BE2C (cell line): ENCODE results near the gene RTF2.
"Not testable (repeated sequence)": the region's sequence is repeated elsewhere in the genome, so short reads cannot be mapped to it uniquely, and the experiment has no call there.

ENCODE experiments used
- DNase-seq: peaks from one replicate; pipeline ENCODE4 v3.0.0-alpha.2; 2020
- H3K27me3 ChIP-seq: fragments of 250-450 bp; sonication (Bioruptor Pico); 2 replicates; pipeline ENCODE4 v1.5.1; 2020; ENCODE audit warnings: mild to moderate bottlenecking
- H3K36me3 ChIP-seq: fragments of 250-450 bp; sonication (Bioruptor Pico); 2 replicates; pipeline ENCODE4 v1.5.1; 2020; ENCODE audit warnings: mild to moderate bottlenecking
- H3K4me1 ChIP-seq: fragments of 250-450 bp; sonication (Bioruptor Pico); 2 replicates; pipeline ENCODE4 v1.5.1; 2020
- H3K4me3 ChIP-seq: 2 replicates; pipeline ENCODE4 v1.5.1; 2011; ENCODE audit warnings: low read depth, low read length
- H3K9me3 ChIP-seq: fragments of 250-450 bp; sonication (Bioruptor Pico); 2 replicates; pipeline ENCODE4 v1.5.1; 2020
- CTCF ChIP-seq: IDR thresholded peaks from 2 replicates; pipeline ENCODE4 v1.5.1; 2012; ENCODE audit warnings: mild to moderate bottlenecking, low read depth, low read length

RTF2 gene

GRCh38 chr20:56552911-56553629 lies 84.6 kb downstream of the RTF2 start:
- Histone ChIP-seq H3K36me3 (no peaks in the 10 kb centered on the region), H3K4me1 (no peaks in the 10 kb centered on the region), H3K9me3 (no peaks in the 10 kb centered on the region), H3K27me3 (no peaks in the 10 kb centered on the region; the same call in 1 of the 2 replicates), H3K4me3 (no peak overlapping the region)
- no peak for DNase-seq
- TF ChIP-seq CTCF, result no peak

DNA sequence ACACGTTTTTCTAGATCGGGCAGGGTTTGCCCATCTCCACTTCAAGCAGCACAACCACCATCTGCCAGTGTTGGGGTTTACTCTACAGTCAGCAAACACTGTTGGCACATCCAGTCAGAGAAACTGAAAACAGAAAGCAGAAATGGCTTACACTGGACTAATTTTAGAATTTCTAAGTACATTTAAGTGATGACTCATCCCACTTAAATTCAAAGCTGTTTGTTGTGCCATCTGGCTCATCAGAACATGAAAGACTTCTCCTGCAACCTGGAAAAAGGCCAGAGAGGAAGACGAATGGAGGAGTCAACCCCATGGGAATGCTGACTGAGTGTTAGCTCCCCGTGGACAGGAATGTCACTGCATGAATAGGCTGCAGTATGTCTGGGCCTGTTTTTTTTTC lies 86.4 kb downstream of the RTF2 start:
- TF ChIP-seq CTCF, result no peak

DNA sequence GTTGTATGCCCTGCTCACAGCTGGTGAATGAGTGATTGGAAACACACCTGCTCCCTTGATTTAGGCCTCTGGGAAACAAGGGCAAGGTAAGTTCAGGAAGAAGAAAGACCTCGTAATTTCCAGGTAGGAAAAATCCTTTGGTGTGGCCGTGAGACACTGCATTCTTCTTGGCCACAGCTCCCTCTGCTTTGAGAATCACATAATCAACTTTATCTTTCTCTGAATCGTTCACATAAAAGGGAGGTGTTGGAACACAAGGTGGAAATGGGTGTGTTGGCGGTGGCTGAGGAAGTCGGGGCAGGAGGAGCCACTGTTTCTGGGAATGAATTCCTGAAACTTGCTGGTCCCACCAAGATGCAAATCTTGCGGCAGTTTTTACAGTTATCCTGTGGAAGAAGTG lies 90.5 kb downstream of the RTF2 start:
- no peak for TF ChIP-seq CTCF
- H3K27me3 ChIP-seq, result no peaks in the 10 kb centered on the region
- no peak for DNase-seq
- no peaks in the 10 kb centered on the region for H3K4me1 ChIP-seq
- H3K4me3 ChIP-seq, result no peak overlapping the region
- no peaks in the 10 kb centered on the region for H3K36me3 ChIP-seq
- no peaks in the 10 kb centered on the region for H3K9me3 ChIP-seq

More for the DNA sequence above, 86.4 kb downstream of the RTF2 start:
- Histone ChIP-seq H3K27me3 (no peaks in the 10 kb centered on the region), H3K36me3 (no peaks in the 10 kb centered on the region), H3K4me1 (no peaks in the 10 kb centered on the region), H3K9me3 (no peaks in the 10 kb centered on the region), H3K4me3 (no peak overlapping the region)
- peak; percentile 22 for DNase-seq

DNA sequence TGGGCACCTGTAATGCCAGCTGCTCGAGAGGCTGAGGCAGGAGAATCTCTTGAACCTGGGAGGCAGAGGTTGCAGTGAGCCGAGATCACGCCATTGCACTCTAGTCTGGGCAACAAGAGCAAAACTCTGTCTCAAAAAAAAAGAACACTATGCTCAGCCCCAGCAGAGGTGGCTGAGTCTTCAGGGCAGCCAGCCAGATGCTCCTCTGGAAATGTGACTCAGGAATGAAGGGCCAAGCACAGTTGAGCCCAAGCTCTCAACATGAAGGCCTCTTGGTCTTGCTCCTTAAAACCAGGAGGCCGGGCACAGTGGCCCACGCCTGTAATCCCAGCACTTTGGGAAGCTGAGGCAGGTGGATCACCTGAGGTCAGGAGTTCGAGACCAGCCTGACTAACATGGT lies 96.1 kb downstream of the RTF2 start:
- H3K27me3 ChIP-seq, DNase-seq, H3K9me3 ChIP-seq, H3K4me3 ChIP-seq, H3K36me3 ChIP-seq, H3K4me1 ChIP-seq: not testable (repeated sequence)

GRCh38 chr20:56565511-56565910 lies 97.1 kb downstream of the RTF2 start:
- H3K4me1 ChIP-seq, result no peaks in the 10 kb centered on the region
- H3K4me3 ChIP-seq, result no peak overlapping the region
- DNase-seq, result no peak
- H3K27me3 ChIP-seq, result no peaks in the 10 kb centered on the region; the same call in 1 of the 2 replicates
- H3K9me3 ChIP-seq, result no peaks in the 10 kb centered on the region; the same call in 1 of the 2 replicates
- H3K36me3 ChIP-seq, result no peaks in the 10 kb centered on the region
- no peak for TF ChIP-seq CTCF

GRCh38 chr20:56566621-56567020 lies 98.2 kb downstream of the RTF2 start:
- Histone ChIP-seq H3K4me1 (no peaks in the 10 kb centered on the region), H3K9me3 (no peaks in the 10 kb centered on the region; the same call in 1 of the 2 replicates), H3K36me3 (no peaks in the 10 kb centered on the region), H3K4me3 (no peak overlapping the region), H3K27me3 (no peaks in the 10 kb centered on the region; the same call in 1 of the 2 replicates)
- DNase-seq, result no peak
- no peak for TF ChIP-seq CTCF
